Subcutaneous abdominal adipose tissue (tissue), 5 donors: ENCODE measurements around the gene ATG4A.

Experiments
- H3K27ac ChIP-seq: one replicate; pipeline ENCODE4 v1.7.0; 2013; ENCODE audit warnings: low read depth, mild to moderate bottlenecking, inconsistent platforms, low read length, moderate library complexity
- H3K27me3 ChIP-seq, 5 donors: one replicate each; pipeline ENCODE4 v1.7.0; 2013; ENCODE audit warnings: low read length in 5 of 5, inconsistent platforms in 1 of 5; ENCODE audit not compliant: control insufficient read depth in 5 of 5, insufficient read depth in 4 of 5
- H3K36me3 ChIP-seq, 5 donors: one replicate each; pipeline ENCODE4 v1.7.0; 2013; ENCODE audit warnings: low read length in 5 of 5; ENCODE audit not compliant: control insufficient read depth in 5 of 5, insufficient read depth in 5 of 5
- H3K4me1 ChIP-seq, 5 donors: one replicate each; pipeline ENCODE4 v1.7.0; 2013; ENCODE audit warnings: low read length in 5 of 5, mild to moderate bottlenecking in 3 of 5, moderate library complexity in 1 of 5; ENCODE audit not compliant: control insufficient read depth in 5 of 5, insufficient read depth in 5 of 5
- H3K4me3 ChIP-seq, 5 donors: one replicate each; pipeline ENCODE4 v1.7.0; 2013; ENCODE audit warnings: low read length in 5 of 5, low read depth in 1 of 5
- H3K9ac ChIP-seq, 5 donors: one replicate each; pipeline ENCODE4 v1.7.0; 2013; ENCODE audit warnings: low read length in 5 of 5, mild to moderate bottlenecking in 4 of 5, moderate library complexity in 3 of 5
- H3K9me3 ChIP-seq, 5 donors: one replicate each; pipeline ENCODE4 v1.7.0; 2013; ENCODE audit warnings: low read length in 5 of 5; ENCODE audit not compliant: control insufficient read depth in 5 of 5
- donor health status: healthy.
- donor health status: healthy.
- donor health status: healthy.
- donor health status: healthy.
- donor health status: healthy.

Gene ATG4A

GRCh38 chrX:108091264-108091877 is at the start of gene ATG4A, which contains the start of gene PSMD10:
Gene ATG4A (plus strand): TSS chrX:108091778. CDS start chrX:108091827, 49 bp downstream.
Gene PSMD10 (minus strand): TSS chrX:108091542. CDS start chrX:108091520, 22 bp downstream.
- Histone ChIP-seq H3K9me3 (peaks cover 0 to 4% (median 0%) of the 10 kb centered on the region in 5 donors), H3K27me3 (peaks cover 0 to 2% (median 0%) of the 10 kb centered on the region in 5 donors), H3K27ac (peak within 1 kb of the TSS; percentile 71), H3K36me3 (peaks cover 0 to 12% (median 6%) of the 10 kb centered on the region in 5 donors), H3K9ac (peak within 1 kb of the TSS; percentile 20 to 84 (median 78)), H3K4me3 (peak within 1 kb of the TSS; percentile 75 to 93 (median 77)), H3K4me1 (peaks cover 0 to 17% (median 14%) of the 10 kb centered on the region in 5 donors)

DNA sequence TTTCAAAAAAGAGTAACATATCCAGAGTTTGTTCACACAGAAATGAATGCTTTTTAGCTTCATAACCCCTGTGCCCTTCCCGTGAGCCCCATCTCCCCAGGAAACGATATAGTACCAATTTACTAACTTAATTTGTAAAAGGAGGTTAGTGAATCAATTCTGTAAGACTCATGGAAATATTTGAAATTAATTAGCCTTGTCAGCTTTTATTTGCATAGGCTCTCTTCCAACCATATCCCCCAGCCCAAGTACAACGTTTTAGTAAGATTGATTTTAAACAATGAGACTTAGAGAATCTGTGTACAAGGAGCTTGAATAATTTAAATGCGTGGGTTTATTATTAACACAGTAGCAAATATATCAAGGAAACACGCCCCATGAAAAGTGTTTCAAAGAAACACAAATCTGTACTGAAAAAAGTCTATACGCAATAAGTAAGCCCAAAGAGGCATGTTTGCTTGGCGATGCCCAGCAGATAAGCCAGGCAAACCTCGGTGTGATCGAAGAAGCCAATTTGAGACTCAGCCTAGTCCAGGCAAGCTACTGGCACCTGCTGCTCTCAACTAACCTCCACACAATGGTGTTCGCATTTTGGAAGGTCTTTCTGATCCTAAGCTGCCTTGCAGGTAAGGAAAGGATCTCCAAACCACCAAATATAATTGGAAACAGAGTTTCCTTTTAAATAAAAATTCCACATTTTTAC is 46.9 kb upstream of the ATG4A start, which contains the start of gene VSIG1:
TSS of gene VSIG1 (plus strand) at position 512 of the 703 bp plus-strand sequence. CDS start at position 578, 66 bp downstream.
- no peaks in the 10 kb centered on the region for H3K4me1 ChIP-seq
- peaks cover 2 to 17% (median 8%) of the 10 kb centered on the region in 5 donors for H3K27me3 ChIP-seq
- H3K36me3 ChIP-seq = no peaks in the 10 kb centered on the region
- H3K27ac ChIP-seq = no peak within 1 kb of the TSS
- no peak within 1 kb of the TSS for H3K4me3 ChIP-seq
- H3K9ac ChIP-seq = no peak within 1 kb of the TSS
- H3K9me3 ChIP-seq = no peaks in the 10 kb centered on the region

DNA sequence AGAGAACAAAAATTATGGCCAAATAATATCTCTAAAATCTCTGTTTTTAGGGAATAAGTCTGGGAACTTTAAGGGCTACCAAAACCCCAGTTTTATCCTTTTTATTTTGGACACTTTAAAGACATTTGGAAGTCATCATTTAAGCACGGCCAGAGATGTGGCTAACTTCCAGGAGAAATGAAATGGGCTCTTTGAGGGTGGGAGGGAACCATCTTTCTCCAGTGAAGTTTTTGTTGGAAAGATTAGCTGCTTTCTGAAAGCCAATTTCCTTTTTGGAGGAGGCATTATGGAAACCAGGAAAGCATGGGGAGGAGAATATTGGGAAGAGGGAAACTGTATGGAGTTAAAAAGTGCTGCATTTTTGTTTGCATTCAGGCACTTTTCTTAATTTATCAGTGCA is 41.9 kb upstream of the ATG4A start:
- H3K4me3 ChIP-seq = no peak overlapping the region
- H3K9ac ChIP-seq = no peak overlapping the region
- no peaks in the 10 kb centered on the region for H3K9me3 ChIP-seq
- H3K36me3 ChIP-seq = no peaks in the 10 kb centered on the region
- H3K4me1 ChIP-seq = no peaks in the 10 kb centered on the region
- peaks cover 0 to 10% (median 7%) of the 10 kb centered on the region in 5 donors for H3K27me3 ChIP-seq
- no peak overlapping the region for H3K27ac ChIP-seq

DNA sequence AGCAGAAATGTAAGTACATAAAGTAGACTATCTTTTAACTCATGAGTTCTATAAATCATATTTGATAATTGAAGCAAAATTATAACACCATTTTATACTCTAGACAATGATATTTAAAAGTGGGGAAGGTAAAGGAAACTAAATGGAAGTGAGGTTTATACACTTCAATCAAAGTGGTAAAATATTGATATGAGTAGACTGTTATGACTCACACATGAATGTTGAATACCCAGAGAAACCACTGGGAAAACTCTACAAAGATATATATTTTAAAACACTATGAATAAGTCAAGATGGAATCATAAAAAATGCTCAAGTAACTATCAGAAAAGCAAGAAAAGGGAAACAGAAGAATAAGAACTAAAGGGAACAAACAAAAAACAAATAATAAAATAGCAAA is 38.4 kb upstream of the ATG4A start:
- peaks cover 0 to 10% (median 7%) of the 10 kb centered on the region in 5 donors for H3K27me3 ChIP-seq
- no peak overlapping the region for H3K9ac ChIP-seq
- H3K4me1 ChIP-seq = peaks cover 0 to 5% (median 0%) of the 10 kb centered on the region in 5 donors
- no peak overlapping the region for H3K4me3 ChIP-seq
- no peak overlapping the region for H3K27ac ChIP-seq
- no peaks in the 10 kb centered on the region for H3K9me3 ChIP-seq
- H3K36me3 ChIP-seq = no peaks in the 10 kb centered on the region

DNA sequence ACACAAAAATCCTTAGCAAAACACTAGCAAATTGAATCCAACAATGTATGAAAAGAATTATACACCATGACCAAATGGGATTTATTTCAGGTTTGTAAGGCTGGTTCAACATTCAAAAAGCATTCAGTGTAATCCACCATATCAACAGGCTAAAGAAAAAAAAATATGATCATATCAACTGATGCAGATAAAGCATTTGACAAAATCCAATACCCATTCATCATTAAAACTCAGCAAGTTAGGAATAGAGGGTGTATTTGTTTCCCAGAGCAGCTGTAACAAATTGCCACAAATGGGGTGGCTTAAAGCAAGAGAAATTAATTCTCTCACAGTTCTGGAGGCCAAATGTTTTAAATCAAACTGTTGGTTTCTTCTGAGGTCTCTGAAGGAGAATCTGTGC is 36.0 kb upstream of the ATG4A start:
- Histone ChIP-seq H3K9me3 (no peaks in the 10 kb centered on the region), H3K27ac (no peak overlapping the region), H3K9ac (no peak overlapping the region), H3K27me3 (peaks cover 0 to 8% (median 5%) of the 10 kb centered on the region in 5 donors), H3K36me3 (no peaks in the 10 kb centered on the region), H3K4me3 (no peak overlapping the region), H3K4me1 (peaks cover 0 to 5% (median 0%) of the 10 kb centered on the region in 5 donors)

- H3K27me3 ChIP-seq = peaks cover 0 to 18% (median 0%) of the 10 kb centered on the region in 5 donors
- no peaks in the 10 kb centered on the region for H3K36me3 ChIP-seq
- peaks cover 0 to 5% (median 0%) of the 10 kb centered on the region in 5 donors for H3K4me1 ChIP-seq
- H3K9me3 ChIP-seq = no peaks in the 10 kb centered on the region
- H3K27ac ChIP-seq = no peak overlapping the region
- no peak overlapping the region for H3K9ac ChIP-seq
- H3K4me3 ChIP-seq = no peak overlapping the region
These were observed 31.8 kb upstream of the ATG4A start for GRCh38 chrX:108059801-108060200.

DNA sequence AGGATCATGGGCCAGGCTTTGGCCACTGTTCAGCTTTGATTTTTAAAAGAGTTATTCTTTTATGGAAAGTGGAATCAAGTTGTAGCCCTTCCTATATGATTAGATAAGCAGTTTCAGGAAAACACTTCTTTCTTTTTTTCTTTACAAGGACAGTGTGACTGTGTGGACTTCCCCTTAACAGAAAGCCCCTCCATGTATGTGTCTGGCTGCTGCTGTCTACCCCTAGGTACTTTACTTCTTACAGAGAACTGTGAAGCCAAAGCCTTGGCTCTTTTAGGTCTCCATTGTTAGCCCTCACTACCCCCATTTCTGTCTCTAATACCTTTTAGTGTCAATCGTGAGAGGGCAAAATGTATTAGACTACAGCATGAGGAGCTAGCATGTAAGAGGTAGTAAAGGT is 27.6 kb upstream of the ATG4A start:
- peaks cover 0 to 21% (median 4%) of the 10 kb centered on the region in 5 donors for H3K27me3 ChIP-seq
- no peaks in the 10 kb centered on the region for H3K9me3 ChIP-seq
- H3K4me1 ChIP-seq = no peaks in the 10 kb centered on the region
- H3K4me3 ChIP-seq = no peak overlapping the region
- H3K27ac ChIP-seq = no peak overlapping the region
- H3K36me3 ChIP-seq = no peaks in the 10 kb centered on the region
- no peak overlapping the region for H3K9ac ChIP-seq

DNA sequence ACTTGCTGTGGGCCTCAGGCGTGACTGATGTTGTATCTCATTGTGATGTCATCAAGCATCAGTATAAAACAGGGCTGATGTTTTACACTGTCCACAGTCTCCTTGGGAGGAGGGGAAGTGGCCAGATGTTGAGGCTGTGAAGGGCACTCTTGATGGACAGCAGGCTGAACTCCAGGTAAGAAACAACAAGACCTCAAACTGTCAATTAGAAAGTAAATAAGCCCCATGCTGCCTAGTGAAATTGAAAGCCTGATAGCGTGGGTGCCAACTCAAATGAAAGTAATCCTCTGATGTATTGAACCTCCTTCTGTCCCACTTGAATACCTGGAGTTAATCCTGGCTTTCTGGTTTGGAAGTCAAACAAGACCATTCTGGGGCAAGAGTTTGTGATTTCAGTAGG is 27.0 kb upstream of the ATG4A start:
- Histone ChIP-seq H3K4me3 (no peak overlapping the region), H3K4me1 (no peaks in the 10 kb centered on the region), H3K27me3 (peaks cover 3 to 21% (median 9%) of the 10 kb centered on the region in 5 donors), H3K9me3 (no peaks in the 10 kb centered on the region), H3K9ac (no peak overlapping the region), H3K36me3 (no peaks in the 10 kb centered on the region), H3K27ac (no peak overlapping the region)

DNA sequence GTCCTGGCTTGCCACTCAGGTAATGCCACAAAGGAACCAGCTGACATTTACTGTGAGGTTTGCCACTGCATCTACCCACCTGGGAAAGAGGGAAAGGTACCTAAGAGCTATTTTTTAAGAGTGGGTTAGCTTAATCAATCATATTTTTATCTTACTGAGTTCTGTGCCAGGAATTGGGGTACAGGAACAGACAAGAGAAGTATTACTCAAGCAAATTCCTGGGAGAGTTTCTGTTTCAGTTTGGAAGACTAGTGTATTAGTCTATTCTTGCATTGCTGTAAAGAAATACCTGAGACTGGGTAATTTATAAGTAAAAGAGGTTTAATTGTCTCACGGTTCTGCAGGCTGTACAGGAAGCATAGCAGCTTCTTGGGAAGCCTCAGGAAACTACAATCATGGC is 23.5 kb upstream of the ATG4A start:
- no peaks in the 10 kb centered on the region for H3K36me3 ChIP-seq
- H3K27ac ChIP-seq = no peak overlapping the region
- no peaks in the 10 kb centered on the region for H3K4me1 ChIP-seq
- no peaks in the 10 kb centered on the region for H3K9me3 ChIP-seq
- peaks cover 5 to 16% (median 10%) of the 10 kb centered on the region in 5 donors for H3K27me3 ChIP-seq
- H3K9ac ChIP-seq = no peak overlapping the region
- no peak overlapping the region for H3K4me3 ChIP-seq

DNA sequence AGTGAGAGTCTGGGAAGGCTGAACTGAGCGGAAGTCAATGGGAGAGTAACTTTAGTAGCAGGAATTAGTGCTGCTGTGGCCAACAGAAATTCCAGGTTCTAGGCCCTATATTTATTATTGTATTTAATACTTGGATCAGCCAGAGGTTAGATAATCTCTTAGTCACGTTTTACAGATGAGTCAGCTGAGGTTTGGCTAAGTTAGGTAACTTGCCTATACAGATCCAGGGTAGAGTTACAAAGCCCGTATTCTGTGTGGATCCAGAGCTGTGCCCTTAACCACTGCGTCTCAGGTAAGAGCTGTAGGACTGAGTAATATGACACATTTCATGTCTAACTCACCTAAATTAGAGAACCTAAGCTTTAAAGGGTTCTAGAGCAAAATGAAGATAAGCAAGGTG is 20.7 kb upstream of the ATG4A start:
- Histone ChIP-seq H3K36me3 (no peaks in the 10 kb centered on the region), H3K27me3 (peaks cover 5 to 14% (median 9%) of the 10 kb centered on the region in 5 donors), H3K27ac (no peak overlapping the region), H3K9ac (no peak overlapping the region), H3K4me3 (no peak overlapping the region), H3K9me3 (no peaks in the 10 kb centered on the region), H3K4me1 (no peaks in the 10 kb centered on the region)
